OCI-LY3 (cell line): ENCODE results near the gene SLC27A1.

Experiments
- CTCF ChIP-seq: fragments of 200-600, 300-600 bp; sonication (generic); IDR thresholded peaks from 2 replicates; pipeline ENCODE4 v1.5.1; 2014; ENCODE audit warnings: antibody characterized with exemption, low read length, low read depth
- EZH2phosphoT487 ChIP-seq: fragments of 200-600 bp; shearing (Covaris generic); IDR thresholded peaks from 2 replicates; pipeline ENCODE4 v1.6.1; 2018; ENCODE audit warnings: antibody characterized with exemption, mixed run types, low read depth

GRCh38 chr19:17489392-17490030 is 19.2 kb downstream of the SLC27A1 start:
- no peak for TF ChIP-seq CTCF
- no peak for TF ChIP-seq EZH2phosphoT487
